Smooth muscle cell (in vitro differentiated cells): Measurements from ENCODE around the gene MAP3K2. TPM values are rescaled to one million over a fixed set of nuclear protein-coding genes. Genes with fewer than 3 reads are reported as not detected.

ENCODE experiments used
- DNase-seq: peaks from one replicate; lab custom pipeline; 2025; ENCODE audit not compliant: unreplicated experiment; lab: John Stamatoyannopoulos, UW
- H2AFZ ChIP-seq: fragments of 200-600 bp; sonication (generic); 2 replicates; pipeline ENCODE4 v1.6.0; 2016; ENCODE audit warnings: antibody characterized with exemption, low read depth, mild to moderate bottlenecking
- H3F3A ChIP-seq: fragments of 200-600 bp; sonication (generic); 2 replicates; pipeline ENCODE4 v1.6.0; 2017; ENCODE audit warnings: antibody characterized with exemption, low read depth
- H3K27ac ChIP-seq: fragments of 200-600 bp; sonication (generic); 2 replicates; pipeline ENCODE4 v1.5.1; 2016; ENCODE audit warnings: low read depth, mild to moderate bottlenecking
- H3K27me3 ChIP-seq: fragments of 200-600 bp; sonication (generic); 2 replicates; pipeline ENCODE4 v1.6.1; 2016; ENCODE audit warnings: low read depth, mild to moderate bottlenecking
- H3K36me3 ChIP-seq: fragments of 200-600 bp; sonication (generic); 2 replicates; pipeline ENCODE4 v1.5.1; 2016; ENCODE audit warnings: low read depth
- H3K4me1 ChIP-seq: fragments of 200-600 bp; sonication (generic); 2 replicates; pipeline ENCODE4 v1.5.1; 2016; ENCODE audit warnings: low read depth
- H3K4me2 ChIP-seq: fragments of 200-600 bp; sonication (generic); 2 replicates; pipeline ENCODE4 v1.6.0; 2016; ENCODE audit warnings: mild to moderate bottlenecking
- H3K4me3 ChIP-seq: fragments of 200-600 bp; sonication (generic); 2 replicates; pipeline ENCODE4 v1.5.1; 2016; ENCODE audit warnings: mild to moderate bottlenecking
- H3K79me2 ChIP-seq: fragments of 200-600 bp; sonication (generic); 2 replicates; pipeline ENCODE4 v1.6.0; 2016; ENCODE audit warnings: low read depth, mild to moderate bottlenecking
- H3K9ac ChIP-seq: fragments of 200-600 bp; sonication (generic); 2 replicates; pipeline ENCODE4 v1.6.0; 2016; ENCODE audit warnings: low read depth
- H3K9me3 ChIP-seq: fragments of 200-600 bp; sonication (generic); replicated peaks from 2 replicates; pipeline ENCODE4 v1.5.1; 2016; ENCODE audit warnings: low read depth
- H4K20me1 ChIP-seq: fragments of 200-600 bp; sonication (generic); 2 replicates; pipeline ENCODE4 v1.6.0; 2016; ENCODE audit warnings: low read depth
- WGBS: methylation state at CpG from one replicate; pipeline ENCODE4 v1.1.7; 2016; ENCODE audit warnings: low lambda C conversion rate; 5-methylcytosine and 5-hydroxymethylcytosine counted together
- polyA plus RNA-seq: library from polyadenylated mRNA; unstranded; fragments of >200 nt; fragmentation: Nextera tagmentation; extraction: Ambion mirVana; gene quantifications from 2 replicates; pipeline ENCODE4 v1.2.1, GENCODE V29; 2016
- total RNA-seq: library from RNA; depleted of rRNA; stranded (reverse); fragments of >200 nt; gene quantifications from 2 replicates; pipeline ENCODE4 v1.2.3, GENCODE V29; 2014
- TF ChIP-seq, protein P1 (sequence below): fragments of 200-600 bp; sonication (generic); IDR thresholded peaks from 2 replicates; pipeline ENCODE4 v1.5.1; 2017; ENCODE audit warnings: borderline replicate concordance, mild to moderate bottlenecking, antibody characterized with exemption; ENCODE audit not compliant: insufficient read depth, poor library complexity, severe bottlenecking

Gene MAP3K2
- total and polyA plus RNA-seq, 2 experiments from 2014 or later: 39.2 to 46.7 TPM

DNA sequence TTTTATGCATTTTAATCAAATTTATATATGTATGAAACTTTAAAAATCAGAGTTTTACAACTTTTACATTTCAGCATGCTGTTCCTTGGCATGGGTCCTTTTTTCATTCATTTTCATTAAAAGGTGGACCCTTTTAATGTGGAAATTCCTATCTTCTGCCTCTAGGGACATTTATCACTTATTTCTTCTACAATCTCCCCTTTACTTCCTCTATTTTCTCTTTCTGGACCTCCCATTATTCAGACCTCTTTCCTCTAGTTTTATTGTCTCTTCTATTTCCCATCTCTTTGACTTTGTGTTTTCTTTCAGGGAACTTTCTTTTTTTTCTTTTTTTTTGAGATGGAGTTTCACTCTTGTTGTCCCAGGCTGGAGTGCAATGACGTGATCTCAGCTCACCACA is 36.1 kb upstream of the MAP3K2 start:
- Histone ChIP-seq H3K4me3 (peak overlapping the region; percentile 57), H3K79me2 (no peaks in the 10 kb centered on the region), H2AFZ (peak overlapping the region; percentile 57), H3K9me3 (no peaks in the 10 kb centered on the region), H3K4me1 (no peaks in the 10 kb centered on the region), H3K4me2 (peak overlapping the region; percentile 90), H3K9ac (no peak overlapping the region), H3K36me3 (no peaks in the 10 kb centered on the region), H3K27ac (no peak overlapping the region), H4K20me1 (no peaks in the 10 kb centered on the region), H3F3A (peaks cover 4% of the 10 kb centered on the region), H3K27me3 (peaks cover 28% of the 10 kb centered on the region)
- TF ChIP-seq, protein P1, sequence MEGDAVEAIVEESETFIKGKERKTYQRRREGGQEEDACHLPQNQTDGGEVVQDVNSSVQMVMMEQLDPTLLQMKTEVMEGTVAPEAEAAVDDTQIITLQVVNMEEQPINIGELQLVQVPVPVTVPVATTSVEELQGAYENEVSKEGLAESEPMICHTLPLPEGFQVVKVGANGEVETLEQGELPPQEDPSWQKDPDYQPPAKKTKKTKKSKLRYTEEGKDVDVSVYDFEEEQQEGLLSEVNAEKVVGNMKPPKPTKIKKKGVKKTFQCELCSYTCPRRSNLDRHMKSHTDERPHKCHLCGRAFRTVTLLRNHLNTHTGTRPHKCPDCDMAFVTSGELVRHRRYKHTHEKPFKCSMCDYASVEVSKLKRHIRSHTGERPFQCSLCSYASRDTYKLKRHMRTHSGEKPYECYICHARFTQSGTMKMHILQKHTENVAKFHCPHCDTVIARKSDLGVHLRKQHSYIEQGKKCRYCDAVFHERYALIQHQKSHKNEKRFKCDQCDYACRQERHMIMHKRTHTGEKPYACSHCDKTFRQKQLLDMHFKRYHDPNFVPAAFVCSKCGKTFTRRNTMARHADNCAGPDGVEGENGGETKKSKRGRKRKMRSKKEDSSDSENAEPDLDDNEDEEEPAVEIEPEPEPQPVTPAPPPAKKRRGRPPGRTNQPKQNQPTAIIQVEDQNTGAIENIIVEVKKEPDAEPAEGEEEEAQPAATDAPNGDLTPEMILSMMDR: no peak
- 45% methylated on average over 1 of the region's 1 CpG for WGBS
- no peak for DNase-seq

DNA sequence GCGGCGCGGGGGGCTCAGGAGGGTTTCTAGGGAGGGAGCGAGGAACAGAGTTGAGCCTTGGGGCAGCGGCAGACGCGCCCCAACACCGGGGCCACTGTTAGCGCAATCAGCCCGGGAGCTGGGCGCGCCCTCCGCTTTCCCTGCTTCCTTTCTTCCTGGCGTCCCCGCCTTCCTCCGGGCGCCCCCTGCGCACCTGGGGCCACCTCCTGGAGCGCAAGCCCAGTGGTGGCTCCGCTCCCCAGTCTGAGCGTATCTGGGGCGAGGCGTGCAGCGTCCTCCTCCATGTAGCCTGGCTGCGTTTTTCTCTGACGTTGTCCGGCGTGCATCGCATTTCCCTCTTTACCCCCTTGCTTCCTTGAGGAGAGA is 35.7 kb upstream of the MAP3K2 start:
- peaks cover 4% of the 10 kb centered on the region for H3F3A ChIP-seq
- no peak for DNase-seq
- H3K27me3 ChIP-seq: peaks cover 28% of the 10 kb centered on the region
- H3K79me2 ChIP-seq: no peaks in the 10 kb centered on the region
- H2AFZ ChIP-seq: peak overlapping the region; percentile 57
- H4K20me1 ChIP-seq: no peaks in the 10 kb centered on the region
- no peak overlapping the region for H3K27ac ChIP-seq
- WGBS: 3% methylated on average over 28 of the region's 29 CpGs
- H3K36me3 ChIP-seq: no peaks in the 10 kb centered on the region
- H3K9me3 ChIP-seq: no peaks in the 10 kb centered on the region
- no peak overlapping the region for H3K9ac ChIP-seq
- TF ChIP-seq, protein P1: no peak
- H3K4me1 ChIP-seq: no peaks in the 10 kb centered on the region
- peak overlapping the region; percentile 90 for H3K4me2 ChIP-seq
- peak overlapping the region; percentile 57 for H3K4me3 ChIP-seq

- TF ChIP-seq, protein P1: no peak
These were observed 35.0 kb upstream of the MAP3K2 start for GRCh38 chr2:127422559-127423477.

More at GRCh38 chr2:127422559-127423477, 35.0 kb upstream of the MAP3K2 start:
- no peaks in the 10 kb centered on the region for H3K79me2 ChIP-seq
- peak overlapping the region; percentile 90 for H3K4me2 ChIP-seq
- peaks cover 28% of the 10 kb centered on the region for H3K27me3 ChIP-seq
- no peaks in the 10 kb centered on the region for H3K36me3 ChIP-seq
- DNase-seq: no peak
- H4K20me1 ChIP-seq: no peaks in the 10 kb centered on the region
- H3K9me3 ChIP-seq: no peaks in the 10 kb centered on the region
- WGBS: 10% methylated on average over 44 of the region's 73 CpGs
- no peaks in the 10 kb centered on the region for H3K4me1 ChIP-seq
- H2AFZ ChIP-seq: peak overlapping the region; percentile 57
- H3K4me3 ChIP-seq: peak overlapping the region; percentile 57
- H3K9ac ChIP-seq: no peak overlapping the region
- H3K27ac ChIP-seq: no peak overlapping the region
- peaks cover 4% of the 10 kb centered on the region for H3F3A ChIP-seq
